SK-N-SH (cell line): Measurements from ENCODE around the gene PWWP2B. TPM values are rescaled to one million over a fixed set of nuclear protein-coding genes. Genes with fewer than 3 reads are reported as not detected.

Experiments
- CTCF ChIA-PET: fragments of 300-600, 350-600 bp; formaldehyde crosslinking; extraction: SDS; loops from one replicate; lab custom pipeline; 2021; lab: Yijun Ruan, JAX
- POLR2A ChIA-PET: fragments of 350-600 bp; sonication (Branson Sonifier 250); formaldehyde crosslinking; extraction: SDS; loops from one replicate; lab custom pipeline; 2020; ENCODE audit warnings: antibody characterized with exemption, inconsistent platforms; lab: Yijun Ruan, JAX
- DNase-seq: peaks from one replicate; pipeline ENCODE4 v3.0.0; 2012
- H2AFZ ChIP-seq: fragments of 200-600 bp; sonication (generic); 2 replicates; pipeline ENCODE4 v1.8.1; 2016; ENCODE audit warnings: antibody characterized with exemption, mild to moderate bottlenecking, low read depth
- H3F3A ChIP-seq: fragments of 200-600 bp; sonication (generic); replicated peaks from 2 replicates; pipeline ENCODE3; 2016; ENCODE audit warnings: antibody characterized with exemption, mild to moderate bottlenecking; ENCODE audit not compliant: insufficient read depth
- H3K27ac ChIP-seq, 2 experiments: fragments of 200-500 bp in 1 of 2; fragments of 200-600 bp in 1 of 2; sonication (Bioruptor generic) in 1 of 2; sonication (generic), shearing (Covaris generic) in 1 of 2; 2 replicates each; pipeline versions ENCODE4 v1.5.1 to v1.6.1; 2014 to 2016; ENCODE audit warnings: low read depth in 2 of 2, inconsistent platforms in 1 of 2, low read length in 1 of 2, mild to moderate bottlenecking in 1 of 2, mixed read lengths in 1 of 2
- H3K27me3 ChIP-seq: fragments of 200-600 bp; sonication (generic), shearing (Covaris generic); 2 replicates; pipeline ENCODE4 v1.6.1; 2016; ENCODE audit warnings: mixed run types; ENCODE audit not compliant: insufficient read depth
- H3K36me3 ChIP-seq, 2 experiments: fragments of 200-500 bp in 1 of 2; fragments of 200-600 bp in 1 of 2; sonication (Bioruptor generic) in 1 of 2; sonication (generic) in 1 of 2; replicated peaks in 1 of 2; 2 replicates each; pipeline versions ENCODE3 to v1.5.1; 2014 to 2016; ENCODE audit warnings: low read length in 1 of 2, mild to moderate bottlenecking in 1 of 2; ENCODE audit not compliant: insufficient read depth in 2 of 2, control insufficient read depth in 1 of 2
- H3K4me1 ChIP-seq, 2 experiments: fragments of 200-500 bp in 1 of 2; fragments of 200-600 bp in 1 of 2; sonication (Bioruptor generic) in 1 of 2; sonication (generic), shearing (Covaris generic) in 1 of 2; 2 replicates each; pipeline versions ENCODE4 v1.5.1 to v1.6.1; 2014 to 2016; ENCODE audit warnings: low read depth in 1 of 2, low read length in 1 of 2, mixed run types in 1 of 2; ENCODE audit not compliant: insufficient read depth in 2 of 2, control insufficient read depth in 1 of 2
- H3K4me2 ChIP-seq: fragments of 200-600 bp; sonication (generic), shearing (Covaris generic); 2 replicates; pipeline ENCODE4 v1.6.1; 2017; ENCODE audit warnings: mixed run types
- H3K4me3 ChIP-seq, 2 experiments: fragments of 200-500 bp in 1 of 2; fragments of 200-600 bp in 1 of 2; sonication (Bioruptor generic) in 1 of 2; sonication (generic), shearing (Covaris generic) in 1 of 2; 2 replicates each; pipeline versions ENCODE4 v1.5.1 to v1.8.1; 2014 to 2016; ENCODE audit warnings: low read depth in 2 of 2, inconsistent platforms in 1 of 2, low read length in 1 of 2, mild to moderate bottlenecking in 1 of 2, mixed read lengths in 1 of 2, moderate library complexity in 1 of 2
- H3K79me2 ChIP-seq: fragments of 200-600 bp; sonication (generic); 2 replicates; pipeline ENCODE4 v1.8.1; 2017; ENCODE audit warnings: mild to moderate bottlenecking; ENCODE audit not compliant: insufficient read depth
- H3K9ac ChIP-seq: fragments of 200-600 bp; sonication (generic); 2 replicates; pipeline ENCODE4 v1.6.1; 2017; ENCODE audit warnings: mixed run types
- H3K9me2 ChIP-seq: fragments of 200-600 bp; sonication (generic); 2 replicates; pipeline ENCODE4 v1.6.1; 2017; ENCODE audit warnings: mixed run types
- H3K9me3 ChIP-seq: fragments of 200-600 bp; sonication (generic); 2 replicates; pipeline ENCODE4 v1.6.1; 2017; ENCODE audit warnings: mixed run types, mild to moderate bottlenecking, moderate library complexity
- H4K20me1 ChIP-seq: fragments of 200-600 bp; sonication (generic); 2 replicates; pipeline ENCODE4 v1.6.1; 2017; ENCODE audit warnings: mild to moderate bottlenecking, mixed run types; ENCODE audit not compliant: insufficient read depth
- ELF1 ChIP-seq: IDR thresholded peaks from 2 replicates; pipeline ENCODE4 v1.4.0; 2012
- EP300 ChIP-seq, 2 experiments: IDR thresholded peaks; 2 replicates each; pipeline versions ENCODE4 v1.4.0 to v1.6.1; 2012; ENCODE audit warnings: borderline replicate concordance in 1 of 2, low read depth in 1 of 2, low read length in 1 of 2
- EZH2phosphoT487 ChIP-seq: fragments of 200-600 bp; sonication (generic); IDR thresholded peaks from 2 replicates; pipeline ENCODE4 v1.6.1; 2017; ENCODE audit warnings: low read depth, mixed run types, mild to moderate bottlenecking, antibody characterized with exemption, moderate library complexity, borderline replicate concordance
- FOSL2 ChIP-seq: IDR thresholded peaks from 2 replicates; pipeline ENCODE4 v1.4.0; 2012; ENCODE audit warnings: low read depth, mild to moderate bottlenecking, moderate library complexity, borderline replicate concordance
- FOXJ3 ChIP-seq: sonication (generic); formaldehyde crosslinking; IDR thresholded peaks from 2 replicates; pipeline ENCODE4 v1.5.1; 2020; ENCODE audit warnings: mild to moderate bottlenecking, missing genetic modification reagents
- FOXM1 ChIP-seq: IDR thresholded peaks from 2 replicates; pipeline ENCODE4 v1.4.0; 2012; ENCODE audit warnings: low read depth, mild to moderate bottlenecking
- GABPA ChIP-seq: IDR thresholded peaks from 2 replicates; pipeline ENCODE4 v1.4.0; 2012; ENCODE audit warnings: low read depth, mild to moderate bottlenecking
- GATA2 ChIP-seq: sonication (generic); formaldehyde crosslinking; IDR thresholded peaks from 2 replicates; pipeline ENCODE4 v1.5.0; 2020; ENCODE audit warnings: mild to moderate bottlenecking, missing genetic modification reagents
- IRF3 ChIP-seq: fragments of 150-350 bp; IDR thresholded peaks from 2 replicates; pipeline ENCODE4 v1.6.1; 2016; ENCODE audit warnings: mild to moderate bottlenecking, low read depth, low read length
- JUND ChIP-seq: IDR thresholded peaks from 2 replicates; pipeline ENCODE4 v1.4.0; 2012
- MAX ChIP-seq: IDR thresholded peaks from 2 replicates; pipeline ENCODE4 v1.4.0; 2012; ENCODE audit warnings: low read depth
- NRF1 ChIP-seq: IDR thresholded peaks from 2 replicates; pipeline ENCODE4 v1.6.1; 2012; ENCODE audit warnings: low read depth, mild to moderate bottlenecking, low read length
- POLR2AphosphoS5 ChIP-seq: IDR thresholded peaks from 2 replicates; pipeline ENCODE4 v1.6.1; 2012; ENCODE audit warnings: low read depth, low read length
- RCOR1 ChIP-seq: fragments of 150-350 bp; IDR thresholded peaks from 2 replicates; pipeline ENCODE4 v1.6.1; 2017; ENCODE audit warnings: antibody characterized with exemption, low read length
- RFX5 ChIP-seq: IDR thresholded peaks from 2 replicates; pipeline ENCODE4 v1.6.1; 2012; ENCODE audit warnings: mild to moderate bottlenecking, improper control_type of control experiment, low read length
- RXRA ChIP-seq: IDR thresholded peaks from 2 replicates; pipeline ENCODE4 v1.4.0; 2012; ENCODE audit warnings: low read depth, mild to moderate bottlenecking, borderline replicate concordance
- SIN3A ChIP-seq: IDR thresholded peaks from 2 replicates; pipeline ENCODE4 v1.6.1; 2012; ENCODE audit warnings: low read depth, mild to moderate bottlenecking, low read length, moderate library complexity, borderline replicate concordance
- TAF1 ChIP-seq: IDR thresholded peaks from 2 replicates; pipeline ENCODE4 v1.6.1; 2012; ENCODE audit warnings: low read depth, mild to moderate bottlenecking, low read length, moderate library complexity, borderline replicate concordance
- TCF12 ChIP-seq: IDR thresholded peaks from 2 replicates; pipeline ENCODE4 v1.4.0; 2012
- TEAD4 ChIP-seq: IDR thresholded peaks from 2 replicates; pipeline ENCODE4 v1.4.0; 2012; ENCODE audit warnings: mild to moderate bottlenecking, borderline replicate concordance; ENCODE audit not compliant: insufficient read depth
- USF1 ChIP-seq: IDR thresholded peaks from 2 replicates; pipeline ENCODE4 v1.4.0; 2012; ENCODE audit warnings: low read depth, borderline replicate concordance
- YY1 ChIP-seq: IDR thresholded peaks from 2 replicates; pipeline ENCODE4 v1.4.0; 2012; ENCODE audit warnings: low read depth, mild to moderate bottlenecking
- ZBTB33 ChIP-seq: IDR thresholded peaks from 2 replicates; pipeline ENCODE4 v1.4.0; 2012; ENCODE audit warnings: low read depth, borderline replicate concordance
- WGBS: methylation state at CpG from one replicate; pipeline ENCODE4 v1.1.6; 2017; ENCODE audit warnings: low lambda C conversion rate; 5-methylcytosine and 5-hydroxymethylcytosine counted together
- polyA plus RNA-seq, 3 experiments: library from polyadenylated mRNA; depleted of rRNA; stranded (reverse); fragments of >200 nt; gene quantifications; 2 replicates each; pipeline ENCODE4 v1.2.3, GENCODE V29; 2012

PWWP2B gene
- polyA plus RNA-seq, 1 of the 3 experiments (the other 2 are of a cell fraction), result 2.4 TPM

GRCh38 chr10:132459301-132460003, 62.5 kb downstream of the PWWP2B start (continued):
- no peak for TF ChIP-seq TAF1
- no peak for TF ChIP-seq ELF1
- no peak for TF ChIP-seq RXRA

- TF ChIP-seq IRF3 (no peak), FOSL2 (no peak), RFX5 (no peak), JUND (no peak), RCOR1 (no peak), USF1 (no peak), MAX (no peak)
Observed at GRCh38 chr10:132460071-132460470, 63.1 kb downstream of the PWWP2B start.

GRCh38 chr10:132460691-132461090, 63.7 kb downstream of the PWWP2B start:
- Histone ChIP-seq H3K36me3 (no peaks in the 10 kb centered on the region), H3K4me1 (no peaks in the 10 kb centered on the region; a peak in 1 of 4 replicates), H3K4me2 (no peak overlapping the region), H2AFZ (no peak overlapping the region), H3F3A (no peaks in the 10 kb centered on the region), H3K27me3 (no peaks in the 10 kb centered on the region), H3K27ac (no peak overlapping the region), H3K9me2 (no peaks in the 10 kb centered on the region), H4K20me1 (no peaks in the 10 kb centered on the region), H3K9ac (no peak overlapping the region), H3K9me3 (no peaks in the 10 kb centered on the region), H3K4me3 (no peak overlapping the region), H3K79me2 (no peaks in the 10 kb centered on the region)
- DNase-seq, result no peak
- no CpG with 5 or more reads among the region's 5 CpGs for WGBS
- POLR2A ChIA-PET, result interaction anchor here (0.6 kb wide), 1 partner anchor 479 kb away, joined by 3 read pairs; no protein-coding TSS in a partner anchor
- CTCF ChIA-PET, result interaction anchor here (1.3 to 3.9 kb wide), 9 partner anchors 10 to 194 kb away, joined by 4 to 39 read pairs (median 5); no protein-coding TSS in a partner anchor
- TF ChIP-seq EZH2phosphoT487 (no peak), TCF12 (no peak), ELF1 (no peak), POLR2AphosphoS5 (no peak), GABPA (no peak), FOXJ3 (CRISPR knock-in tag) (no peak), TEAD4 (no peak), RFX5 (no peak), FOXM1 (no peak), YY1 (no peak), FOSL2 (no peak), SIN3A (no peak), ZBTB33 (no peak), EP300 (IDR thresholded peaks at IDR 0.05; ENCODE audit: borderline replicate concordance in 1 of 2, low read depth in 1 of 2, low read length in 1 of 2) (no peak), RXRA (no peak), GATA2 (no peak), NRF1 (no peak)

More at GRCh38 chr10:132460071-132460470, 63.1 kb downstream of the PWWP2B start:
- ChIA-PET POLR2A (no interaction called here), CTCF (interaction anchor here (1.1 to 3.9 kb wide), 21 partner anchors 9 to 195 kb away, joined by 3 to 39 read pairs (median 5); no protein-coding TSS in a partner anchor)
- Histone ChIP-seq H3F3A (no peaks in the 10 kb centered on the region), H3K4me2 (no peak overlapping the region), H4K20me1 (no peaks in the 10 kb centered on the region), H2AFZ (no peak overlapping the region), H3K27me3 (no peaks in the 10 kb centered on the region), H3K4me3 (no peak overlapping the region), H3K27ac (no peak overlapping the region), H3K79me2 (no peaks in the 10 kb centered on the region), H3K36me3 (no peaks in the 10 kb centered on the region), H3K4me1 (no peaks in the 10 kb centered on the region; a peak in 1 of 4 replicates), H3K9me2 (no peaks in the 10 kb centered on the region), H3K9me3 (no peaks in the 10 kb centered on the region), H3K9ac (no peak overlapping the region)
- WGBS, result 51% methylated on average over 8 of the region's 15 CpGs
- no peak for DNase-seq
